ENCODE data around the gene CBX5.
A peak's percentile ranks its signal among the peaks of the same experiment; 100 is the strongest.

Gene CBX5

GRCh38 chr12:54304187-54304810, 24.4 kb upstream of the CBX5 start:
- H3K4me3 ChIP-seq = peak overlapping the region; percentile 58
- peak overlapping the region; percentile 87 for H3K9ac ChIP-seq
- H3K36me3 ChIP-seq = no peaks in the 10 kb centered on the region
- peak overlapping the region; percentile 97 for H3K27ac ChIP-seq
- peaks cover 91% of the 10 kb centered on the region for H3K4me1 ChIP-seq
- H3K9me3 ChIP-seq = no peaks in the 10 kb centered on the region
- peak; percentile 100 for TF ChIP-seq Cebpa-rat (IDR thresholded peaks at IDR 0.05)
- no peaks in the 10 kb centered on the region for H3K27me3 ChIP-seq
- H4K20me1 ChIP-seq = no peaks in the 10 kb centered on the region
- peak overlapping the region; percentile 95 for H3K4me2 ChIP-seq

- Histone ChIP-seq H3K27me3 (no peaks in the 10 kb centered on the region), H3K4me1 (peaks cover 96% of the 10 kb centered on the region), H3K27ac (peak overlapping the region; percentile 78), H3K4me2 (peak overlapping the region; percentile 95), H3K9ac (peak overlapping the region; percentile 64), H3K4me3 (peak overlapping the region; percentile 17; the same call in 1 of the 2 replicates), H3K9me3 (no peaks in the 10 kb centered on the region), H3K36me3 (no peaks in the 10 kb centered on the region), H4K20me1 (no peaks in the 10 kb centered on the region)
- no peak for TF ChIP-seq Cebpa-rat (IDR thresholded peaks at IDR 0.05)
These were observed 23.7 kb upstream of the CBX5 start for GRCh38 chr12:54303640-54304039.

GRCh38 chr12:54301428-54302048, 21.6 kb upstream of the CBX5 start:
- H3K27me3 ChIP-seq = no peaks in the 10 kb centered on the region
- no peaks in the 10 kb centered on the region for H4K20me1 ChIP-seq
- H3K27ac ChIP-seq = peak overlapping the region; percentile 68; the same call in 1 of the 2 replicates
- H3K4me3 ChIP-seq = peak overlapping the region; percentile 53
- no peak for TF ChIP-seq Cebpa-rat (IDR thresholded peaks at IDR 0.05)
- H3K9me3 ChIP-seq = no peaks in the 10 kb centered on the region
- H3K36me3 ChIP-seq = no peaks in the 10 kb centered on the region
- H3K9ac ChIP-seq = peak overlapping the region; percentile 66; the same call in 1 of the 2 replicates
- peaks cover 87% of the 10 kb centered on the region for H3K4me1 ChIP-seq
- H3K4me2 ChIP-seq = peak overlapping the region; percentile 95

- no peaks in the 10 kb centered on the region for H4K20me1 ChIP-seq
- no peaks in the 10 kb centered on the region for H3K36me3 ChIP-seq
- H3K4me1 ChIP-seq = peaks cover 80% of the 10 kb centered on the region
- H3K9ac ChIP-seq = peak within 1 kb of the TSS; percentile 66
- no peaks in the 10 kb centered on the region for H3K9me3 ChIP-seq
- peak within 1 kb of the TSS; percentile 95 for H3K4me2 ChIP-seq
- no peaks in the 10 kb centered on the region for H3K27me3 ChIP-seq
- H3K4me3 ChIP-seq = peak within 1 kb of the TSS; percentile 53
- H3K27ac ChIP-seq = peak within 1 kb of the TSS; percentile 68
- no peak for TF ChIP-seq Cebpa-rat (IDR thresholded peaks at IDR 0.05)
These were observed 21.0 kb upstream of the CBX5 start, which contains the start of gene NFE2 for GRCh38 chr12:54300732-54301427. TSS of gene NFE2 (minus strand) at chr12:54301015. CDS start at chr12:54295248, 5,767 bp downstream.

GRCh38 chr12:54300225-54300731, 20.4 kb upstream of the CBX5 start:
- Histone ChIP-seq H3K4me3 (peak overlapping the region; percentile 53), H4K20me1 (no peaks in the 10 kb centered on the region), H3K4me1 (peaks cover 74% of the 10 kb centered on the region), H3K27me3 (no peaks in the 10 kb centered on the region), H3K9ac (peak overlapping the region; percentile 66), H3K27ac (peak overlapping the region; percentile 68), H3K4me2 (peak overlapping the region; percentile 95), H3K9me3 (no peaks in the 10 kb centered on the region), H3K36me3 (no peaks in the 10 kb centered on the region)
- TF ChIP-seq Cebpa-rat (IDR thresholded peaks at IDR 0.05) = no peak

DNA sequence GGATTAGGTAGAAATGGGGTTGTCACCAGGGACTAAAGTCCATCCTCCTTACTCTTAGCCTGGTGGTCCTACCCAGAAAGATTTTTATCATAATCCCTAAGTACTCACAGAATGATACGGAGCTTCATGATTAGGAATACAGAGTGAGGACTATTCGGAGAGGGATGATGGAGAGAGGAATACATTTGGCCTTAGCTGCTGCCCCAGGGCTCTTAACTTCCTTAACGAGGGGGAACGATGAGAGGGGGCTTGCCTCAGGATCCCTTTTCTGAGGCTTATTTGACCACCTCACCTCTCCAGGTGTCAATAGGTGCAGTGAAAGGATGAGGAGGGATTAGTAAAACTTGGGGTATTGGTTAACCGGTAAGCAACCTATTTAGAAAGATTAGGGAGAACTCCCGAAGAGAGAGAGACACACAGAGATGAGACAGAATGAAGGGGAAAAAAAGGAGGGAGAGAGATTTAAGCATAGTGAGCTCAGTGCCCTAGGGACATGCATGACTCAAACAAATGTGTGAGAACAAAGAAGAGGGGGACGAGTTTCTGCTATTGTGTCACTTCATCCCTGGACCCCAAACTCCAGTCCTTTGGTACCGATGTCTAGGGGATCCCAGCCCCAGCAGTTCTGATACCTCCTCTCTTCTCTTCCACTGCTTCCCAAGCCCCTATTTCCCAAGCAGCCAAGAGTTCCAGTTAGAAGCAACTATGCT, 19.7 kb upstream of the CBX5 start:
- no peak for TF ChIP-seq Cebpa-rat (IDR thresholded peaks at IDR 0.05)
- H3K27ac ChIP-seq = peak overlapping the region; percentile 68
- H3K9me3 ChIP-seq = no peaks in the 10 kb centered on the region
- H3K9ac ChIP-seq = peak overlapping the region; percentile 66; the same call in 1 of the 2 replicates
- H3K4me2 ChIP-seq = peak overlapping the region; percentile 95
- H3K36me3 ChIP-seq = no peaks in the 10 kb centered on the region
- H4K20me1 ChIP-seq = no peaks in the 10 kb centered on the region
- H3K27me3 ChIP-seq = no peaks in the 10 kb centered on the region
- H3K4me3 ChIP-seq = peak overlapping the region; percentile 53
- H3K4me1 ChIP-seq = peaks cover 68% of the 10 kb centered on the region

DNA sequence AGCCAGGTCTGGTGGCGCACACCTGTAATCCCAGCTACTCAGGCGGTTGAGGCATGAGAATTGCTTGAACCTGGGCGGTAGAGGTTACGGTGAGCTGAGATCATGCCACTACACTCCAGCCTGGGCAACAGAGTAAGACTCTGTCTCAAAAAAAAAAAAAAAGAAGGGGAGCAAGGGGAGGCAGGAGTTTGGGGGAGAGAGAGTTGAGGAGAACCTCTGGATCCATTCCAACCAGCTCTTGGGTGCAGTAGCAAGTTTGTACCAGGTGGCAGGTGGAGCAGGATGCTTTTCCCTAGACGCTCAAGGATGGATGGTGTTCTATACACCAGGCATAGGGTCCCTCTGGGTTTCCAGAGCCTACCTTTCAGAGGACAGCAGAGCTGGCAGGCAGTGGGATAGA, 19.0 kb upstream of the CBX5 start:
- H3K4me1 ChIP-seq = peaks cover 61% of the 10 kb centered on the region
- no peaks in the 10 kb centered on the region for H3K36me3 ChIP-seq
- H3K27ac ChIP-seq = no peak overlapping the region
- H3K9me3 ChIP-seq = no peaks in the 10 kb centered on the region
- H3K4me3 ChIP-seq = no peak overlapping the region
- no peaks in the 10 kb centered on the region for H3K27me3 ChIP-seq
- no peaks in the 10 kb centered on the region for H4K20me1 ChIP-seq
- no peak overlapping the region for H3K9ac ChIP-seq
- no peak for TF ChIP-seq Cebpa-rat (IDR thresholded peaks at IDR 0.05)
- H3K4me2 ChIP-seq = peak overlapping the region; percentile 95

GRCh38 chr12:54296393-54297099, 16.6 kb upstream of the CBX5 start:
- Histone ChIP-seq H3K4me2 (no peak overlapping the region), H3K4me3 (no peak overlapping the region), H3K27me3 (no peaks in the 10 kb centered on the region), H3K4me1 (peaks cover 38% of the 10 kb centered on the region), H3K9me3 (no peaks in the 10 kb centered on the region), H3K27ac (no peak overlapping the region), H3K36me3 (no peaks in the 10 kb centered on the region), H4K20me1 (no peaks in the 10 kb centered on the region), H3K9ac (no peak overlapping the region)
- no peak for TF ChIP-seq Cebpa-rat (IDR thresholded peaks at IDR 0.05)
